ENCODE measurements around the gene TRAPPC2L. TPM values are rescaled to one million over a fixed set of nuclear protein-coding genes. Genes with fewer than 3 reads are reported as not detected.

The TRAPPC2L gene
- total RNA-seq, 1 experiment from 2014 or later: 94.1 TPM

DNA sequence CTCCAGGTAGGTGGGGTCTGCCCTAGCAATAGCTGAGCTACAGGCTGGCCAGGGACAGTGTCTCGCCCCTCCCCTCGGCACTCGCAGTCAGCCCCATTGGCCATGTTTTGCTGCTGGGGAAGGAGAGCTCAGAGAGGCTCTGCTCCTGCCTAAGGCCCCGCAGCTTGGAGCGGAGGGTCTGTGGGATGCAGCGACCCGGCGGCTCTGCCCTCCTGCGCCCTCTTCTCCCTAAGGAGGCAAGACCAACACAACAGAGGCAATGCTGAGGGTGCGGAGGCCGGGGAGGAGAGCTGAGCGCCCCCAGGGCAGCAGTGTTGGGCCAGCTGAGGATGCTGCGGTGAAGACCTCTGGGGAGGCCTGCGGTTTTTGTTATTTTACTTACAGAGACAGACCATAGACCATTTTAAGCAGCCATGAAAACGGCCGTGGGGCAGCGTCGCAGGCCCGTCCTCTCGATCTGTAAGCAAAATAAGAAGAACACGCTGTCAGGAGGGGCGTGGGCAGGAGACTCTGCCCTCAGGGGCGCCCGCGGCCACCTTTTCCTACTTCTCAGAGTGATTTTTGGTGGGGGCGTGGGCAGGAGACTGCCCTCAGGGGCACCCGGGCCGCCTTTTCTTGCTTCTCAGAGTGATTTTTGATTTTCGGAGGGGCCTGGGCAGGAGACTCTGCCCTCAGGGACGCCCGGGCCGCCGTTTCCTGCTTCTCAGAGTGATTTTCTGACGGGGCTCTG lies 40.9 kb downstream of the TRAPPC2L start:
- ChIA-PET CTCF (no interaction called here), POLR2A (no interaction called here), RAD21 (ENCODE audit: low non-redundant PET in 1 of 2, low total read pairs in 2 of 2, uncharacterized antibody in 2 of 2, unreplicated experiment in 2 of 2) (interaction anchor here in 1 of 2 experiments (0.7 kb wide), 1 partner anchor 25 kb away, joined by 3 read pairs; no protein-coding TSS in a partner anchor)

More for the DNA sequence above, 40.9 kb downstream of the TRAPPC2L start:
- Histone ChIP-seq H3K79me2 (ENCODE audit: insufficient read depth, low read length) (no peaks in the 10 kb centered on the region), H3K27me3 (ENCODE audit: insufficient read depth, low read length) (no peaks in the 10 kb centered on the region), H2AFZ (ENCODE audit: low read depth, low read length, poor library complexity, severe bottlenecking) (no peak overlapping the region), H3K4me2 (ENCODE audit: low read length) (no peak overlapping the region), H3K9me2 (ENCODE audit: insufficient read depth) (no peaks in the 10 kb centered on the region), H3K27ac (ENCODE audit: low read depth, low read length) (no peak overlapping the region), H3K9me3 (ENCODE audit: control insufficient read depth in 1 of 2, insufficient read depth in 1 of 2, low read depth in 1 of 2, low read length in 2 of 2) (no peaks in the 10 kb centered on the region), H4K20me1 (ENCODE audit: insufficient read depth) (no peaks in the 10 kb centered on the region), H3K9ac (ENCODE audit: low read length) (no peak overlapping the region), H3K4me3 (replicated peaks in 1 of 2; ENCODE audit: low read depth in 1 of 2, low read length in 2 of 2) (no peak overlapping the region), H3K4me1 (ENCODE audit: control insufficient read depth in 1 of 2, insufficient read depth in 2 of 2, low read length in 2 of 2) (no peaks in the 10 kb centered on the region), H3K36me3 (ENCODE audit: control insufficient read depth in 1 of 2, insufficient read depth in 2 of 2, low read length in 2 of 2) (no peaks in the 10 kb centered on the region; a peak in 1 of 4 replicates)
- DNase-seq (ENCODE audit: low read depth, low spot score): no peak
- no TSS peak for BruUV-seq (replicated peaks)
- ATAC-seq: no peak
- intact Hi-C loops (cut with micrococcal nuclease): no loop called here
- TF ChIP-seq EGR1 (IDR thresholded peaks at IDR 0.05; ENCODE audit: low read depth) (no peak), JUND (IDR thresholded peaks at IDR 0.05) (no peak), SP1 (IDR thresholded peaks at IDR 0.05; ENCODE audit: low read depth) (no peak), ZNF274 (IDR thresholded peaks at IDR 0.05; ENCODE audit: low read depth, low read length) (no peak), ELF1 (IDR thresholded peaks at IDR 0.05; ENCODE audit: borderline replicate concordance, low read depth) (no peak), EZH2phosphoT487 (IDR thresholded peaks at IDR 0.05; ENCODE audit: borderline replicate concordance) (no peak), SIN3A (IDR thresholded peaks at IDR 0.05; ENCODE audit: low read depth) (no peak), CEBPB (IDR thresholded peaks at IDR 0.05; ENCODE audit: low read depth) (no peak)
- TF ChIP-seq, protein P1, sequence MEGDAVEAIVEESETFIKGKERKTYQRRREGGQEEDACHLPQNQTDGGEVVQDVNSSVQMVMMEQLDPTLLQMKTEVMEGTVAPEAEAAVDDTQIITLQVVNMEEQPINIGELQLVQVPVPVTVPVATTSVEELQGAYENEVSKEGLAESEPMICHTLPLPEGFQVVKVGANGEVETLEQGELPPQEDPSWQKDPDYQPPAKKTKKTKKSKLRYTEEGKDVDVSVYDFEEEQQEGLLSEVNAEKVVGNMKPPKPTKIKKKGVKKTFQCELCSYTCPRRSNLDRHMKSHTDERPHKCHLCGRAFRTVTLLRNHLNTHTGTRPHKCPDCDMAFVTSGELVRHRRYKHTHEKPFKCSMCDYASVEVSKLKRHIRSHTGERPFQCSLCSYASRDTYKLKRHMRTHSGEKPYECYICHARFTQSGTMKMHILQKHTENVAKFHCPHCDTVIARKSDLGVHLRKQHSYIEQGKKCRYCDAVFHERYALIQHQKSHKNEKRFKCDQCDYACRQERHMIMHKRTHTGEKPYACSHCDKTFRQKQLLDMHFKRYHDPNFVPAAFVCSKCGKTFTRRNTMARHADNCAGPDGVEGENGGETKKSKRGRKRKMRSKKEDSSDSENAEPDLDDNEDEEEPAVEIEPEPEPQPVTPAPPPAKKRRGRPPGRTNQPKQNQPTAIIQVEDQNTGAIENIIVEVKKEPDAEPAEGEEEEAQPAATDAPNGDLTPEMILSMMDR (IDR thresholded peaks at IDR 0.05 in 2 of 3, conservative IDR thresholded peaks at IDR 0.05 in 1 of 3; ENCODE audit: borderline replicate concordance in 1 of 3, insufficient read depth in 1 of 3, low read depth in 2 of 3, low read length in 2 of 3): no peak
- TF ChIP-seq, protein P2, sequence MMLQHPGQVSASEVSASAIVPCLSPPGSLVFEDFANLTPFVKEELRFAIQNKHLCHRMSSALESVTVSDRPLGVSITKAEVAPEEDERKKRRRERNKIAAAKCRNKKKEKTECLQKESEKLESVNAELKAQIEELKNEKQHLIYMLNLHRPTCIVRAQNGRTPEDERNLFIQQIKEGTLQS (IDR thresholded peaks at IDR 0.05): no peak
- TF ChIP-seq, protein P3, sequence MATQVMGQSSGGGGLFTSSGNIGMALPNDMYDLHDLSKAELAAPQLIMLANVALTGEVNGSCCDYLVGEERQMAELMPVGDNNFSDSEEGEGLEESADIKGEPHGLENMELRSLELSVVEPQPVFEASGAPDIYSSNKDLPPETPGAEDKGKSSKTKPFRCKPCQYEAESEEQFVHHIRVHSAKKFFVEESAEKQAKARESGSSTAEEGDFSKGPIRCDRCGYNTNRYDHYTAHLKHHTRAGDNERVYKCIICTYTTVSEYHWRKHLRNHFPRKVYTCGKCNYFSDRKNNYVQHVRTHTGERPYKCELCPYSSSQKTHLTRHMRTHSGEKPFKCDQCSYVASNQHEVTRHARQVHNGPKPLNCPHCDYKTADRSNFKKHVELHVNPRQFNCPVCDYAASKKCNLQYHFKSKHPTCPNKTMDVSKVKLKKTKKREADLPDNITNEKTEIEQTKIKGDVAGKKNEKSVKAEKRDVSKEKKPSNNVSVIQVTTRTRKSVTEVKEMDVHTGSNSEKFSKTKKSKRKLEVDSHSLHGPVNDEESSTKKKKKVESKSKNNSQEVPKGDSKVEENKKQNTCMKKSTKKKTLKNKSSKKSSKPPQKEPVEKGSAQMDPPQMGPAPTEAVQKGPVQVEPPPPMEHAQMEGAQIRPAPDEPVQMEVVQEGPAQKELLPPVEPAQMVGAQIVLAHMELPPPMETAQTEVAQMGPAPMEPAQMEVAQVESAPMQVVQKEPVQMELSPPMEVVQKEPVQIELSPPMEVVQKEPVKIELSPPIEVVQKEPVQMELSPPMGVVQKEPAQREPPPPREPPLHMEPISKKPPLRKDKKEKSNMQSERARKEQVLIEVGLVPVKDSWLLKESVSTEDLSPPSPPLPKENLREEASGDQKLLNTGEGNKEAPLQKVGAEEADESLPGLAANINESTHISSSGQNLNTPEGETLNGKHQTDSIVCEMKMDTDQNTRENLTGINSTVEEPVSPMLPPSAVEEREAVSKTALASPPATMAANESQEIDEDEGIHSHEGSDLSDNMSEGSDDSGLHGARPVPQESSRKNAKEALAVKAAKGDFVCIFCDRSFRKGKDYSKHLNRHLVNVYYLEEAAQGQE (IDR thresholded peaks at IDR 0.05; ENCODE audit: low read depth): no peak
- TF ChIP-seq, protein P4, sequence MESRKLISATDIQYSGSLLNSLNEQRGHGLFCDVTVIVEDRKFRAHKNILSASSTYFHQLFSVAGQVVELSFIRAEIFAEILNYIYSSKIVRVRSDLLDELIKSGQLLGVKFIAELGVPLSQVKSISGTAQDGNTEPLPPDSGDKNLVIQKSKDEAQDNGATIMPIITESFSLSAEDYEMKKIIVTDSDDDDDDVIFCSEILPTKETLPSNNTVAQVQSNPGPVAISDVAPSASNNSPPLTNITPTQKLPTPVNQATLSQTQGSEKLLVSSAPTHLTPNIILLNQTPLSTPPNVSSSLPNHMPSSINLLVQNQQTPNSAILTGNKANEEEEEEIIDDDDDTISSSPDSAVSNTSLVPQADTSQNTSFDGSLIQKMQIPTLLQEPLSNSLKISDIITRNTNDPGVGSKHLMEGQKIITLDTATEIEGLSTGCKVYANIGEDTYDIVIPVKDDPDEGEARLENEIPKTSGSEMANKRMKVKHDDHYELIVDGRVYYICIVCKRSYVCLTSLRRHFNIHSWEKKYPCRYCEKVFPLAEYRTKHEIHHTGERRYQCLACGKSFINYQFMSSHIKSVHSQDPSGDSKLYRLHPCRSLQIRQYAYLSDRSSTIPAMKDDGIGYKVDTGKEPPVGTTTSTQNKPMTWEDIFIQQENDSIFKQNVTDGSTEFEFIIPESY (IDR thresholded peaks at IDR 0.05; ENCODE audit: extremely low read depth, insufficient replicate concordance, low read length): no peak

Data from HCT116 (cell line).